ENCODE data around the gene ABCG8.

DNA sequence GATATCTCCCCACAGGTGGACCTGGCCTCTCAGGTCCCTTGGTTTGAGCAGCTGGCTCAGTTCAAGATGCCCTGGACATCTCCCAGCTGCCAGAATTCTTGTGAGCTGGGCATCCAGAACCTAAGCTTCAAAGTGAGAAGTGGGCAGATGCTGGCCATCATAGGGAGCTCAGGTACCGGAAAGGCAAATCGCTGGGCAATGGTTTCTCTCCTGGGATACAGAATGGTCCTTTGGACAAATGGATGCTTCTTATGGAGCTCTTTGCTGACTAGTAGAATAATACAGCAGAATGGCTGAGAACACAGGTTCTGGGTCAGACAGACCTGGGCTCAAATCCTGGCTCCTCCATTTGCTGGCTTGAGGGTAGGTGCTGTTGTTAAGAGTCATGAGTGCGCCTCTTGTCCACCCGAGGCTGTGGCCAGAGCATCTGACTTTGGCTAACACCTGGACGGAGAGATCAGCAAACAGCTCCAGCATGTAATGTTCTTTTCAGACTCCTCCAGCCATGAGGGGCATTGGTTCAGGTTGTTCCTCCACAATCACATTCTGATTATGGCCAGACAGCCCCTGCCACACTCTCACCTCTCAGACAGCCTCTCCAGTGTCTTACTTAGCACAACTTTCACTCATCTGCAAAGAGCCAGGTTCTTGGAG is 7.5 kb downstream of the ABCG8 start:
- TF ChIP-seq YY1 (IDR thresholded peaks at IDR 0.05; ENCODE audit: low read depth, low read length) (no peak), SMC3 (IDR thresholded peaks at IDR 0.05; ENCODE audit: borderline replicate concordance, low read length) (no peak), ZZZ3 (IDR thresholded peaks at IDR 0.05; ENCODE audit: control insufficient read depth, insufficient read length, low read depth) (no peak), RFX5 (IDR thresholded peaks at IDR 0.05; ENCODE audit: low read depth, low read length) (no peak), POLR2AphosphoS5 (IDR thresholded peaks at IDR 0.05; ENCODE audit: low read length) (no peak), STAT3 (IDR thresholded peaks at IDR 0.05; ENCODE audit: low read depth, low read length) (no peak), ZNF274 (IDR thresholded peaks at IDR 0.05; ENCODE audit: insufficient read depth, insufficient read length) (no peak), TCF12 (IDR thresholded peaks at IDR 0.05; ENCODE audit: low read depth, low read length) (no peak), POLR2A (IDR thresholded peaks at IDR 0.05; ENCODE audit: low read depth, low read length) (no peak), CHD1 (IDR thresholded peaks at IDR 0.05; ENCODE audit: low read depth, low read length) (no peak)
- TF ChIP-seq, protein P1, sequence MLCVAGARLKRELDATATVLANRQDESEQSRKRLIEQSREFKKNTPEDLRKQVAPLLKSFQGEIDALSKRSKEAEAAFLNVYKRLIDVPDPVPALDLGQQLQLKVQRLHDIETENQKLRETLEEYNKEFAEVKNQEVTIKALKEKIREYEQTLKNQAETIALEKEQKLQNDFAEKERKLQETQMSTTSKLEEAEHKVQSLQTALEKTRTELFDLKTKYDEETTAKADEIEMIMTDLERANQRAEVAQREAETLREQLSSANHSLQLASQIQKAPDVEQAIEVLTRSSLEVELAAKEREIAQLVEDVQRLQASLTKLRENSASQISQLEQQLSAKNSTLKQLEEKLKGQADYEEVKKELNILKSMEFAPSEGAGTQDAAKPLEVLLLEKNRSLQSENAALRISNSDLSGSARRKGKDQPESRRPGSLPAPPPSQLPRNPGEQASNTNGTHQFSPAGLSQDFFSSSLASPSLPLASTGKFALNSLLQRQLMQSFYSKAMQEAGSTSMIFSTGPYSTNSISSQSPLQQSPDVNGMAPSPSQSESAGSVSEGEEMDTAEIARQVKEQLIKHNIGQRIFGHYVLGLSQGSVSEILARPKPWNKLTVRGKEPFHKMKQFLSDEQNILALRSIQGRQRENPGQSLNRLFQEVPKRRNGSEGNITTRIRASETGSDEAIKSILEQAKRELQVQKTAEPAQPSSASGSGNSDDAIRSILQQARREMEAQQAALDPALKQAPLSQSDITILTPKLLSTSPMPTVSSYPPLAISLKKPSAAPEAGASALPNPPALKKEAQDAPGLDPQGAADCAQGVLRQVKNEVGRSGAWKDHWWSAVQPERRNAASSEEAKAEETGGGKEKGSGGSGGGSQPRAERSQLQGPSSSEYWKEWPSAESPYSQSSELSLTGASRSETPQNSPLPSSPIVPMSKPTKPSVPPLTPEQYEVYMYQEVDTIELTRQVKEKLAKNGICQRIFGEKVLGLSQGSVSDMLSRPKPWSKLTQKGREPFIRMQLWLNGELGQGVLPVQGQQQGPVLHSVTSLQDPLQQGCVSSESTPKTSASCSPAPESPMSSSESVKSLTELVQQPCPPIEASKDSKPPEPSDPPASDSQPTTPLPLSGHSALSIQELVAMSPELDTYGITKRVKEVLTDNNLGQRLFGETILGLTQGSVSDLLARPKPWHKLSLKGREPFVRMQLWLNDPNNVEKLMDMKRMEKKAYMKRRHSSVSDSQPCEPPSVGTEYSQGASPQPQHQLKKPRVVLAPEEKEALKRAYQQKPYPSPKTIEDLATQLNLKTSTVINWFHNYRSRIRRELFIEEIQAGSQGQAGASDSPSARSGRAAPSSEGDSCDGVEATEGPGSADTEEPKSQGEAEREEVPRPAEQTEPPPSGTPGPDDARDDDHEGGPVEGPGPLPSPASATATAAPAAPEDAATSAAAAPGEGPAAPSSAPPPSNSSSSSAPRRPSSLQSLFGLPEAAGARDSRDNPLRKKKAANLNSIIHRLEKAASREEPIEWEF (IDR thresholded peaks at IDR 0.05; ENCODE audit: insufficient replicate concordance, low read depth, low read length), result no peak
- TF ChIP-seq, protein P2, sequence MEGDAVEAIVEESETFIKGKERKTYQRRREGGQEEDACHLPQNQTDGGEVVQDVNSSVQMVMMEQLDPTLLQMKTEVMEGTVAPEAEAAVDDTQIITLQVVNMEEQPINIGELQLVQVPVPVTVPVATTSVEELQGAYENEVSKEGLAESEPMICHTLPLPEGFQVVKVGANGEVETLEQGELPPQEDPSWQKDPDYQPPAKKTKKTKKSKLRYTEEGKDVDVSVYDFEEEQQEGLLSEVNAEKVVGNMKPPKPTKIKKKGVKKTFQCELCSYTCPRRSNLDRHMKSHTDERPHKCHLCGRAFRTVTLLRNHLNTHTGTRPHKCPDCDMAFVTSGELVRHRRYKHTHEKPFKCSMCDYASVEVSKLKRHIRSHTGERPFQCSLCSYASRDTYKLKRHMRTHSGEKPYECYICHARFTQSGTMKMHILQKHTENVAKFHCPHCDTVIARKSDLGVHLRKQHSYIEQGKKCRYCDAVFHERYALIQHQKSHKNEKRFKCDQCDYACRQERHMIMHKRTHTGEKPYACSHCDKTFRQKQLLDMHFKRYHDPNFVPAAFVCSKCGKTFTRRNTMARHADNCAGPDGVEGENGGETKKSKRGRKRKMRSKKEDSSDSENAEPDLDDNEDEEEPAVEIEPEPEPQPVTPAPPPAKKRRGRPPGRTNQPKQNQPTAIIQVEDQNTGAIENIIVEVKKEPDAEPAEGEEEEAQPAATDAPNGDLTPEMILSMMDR (IDR thresholded peaks at IDR 0.05 in 2 of 3, conservative IDR thresholded peaks at IDR 0.05 in 1 of 3; ENCODE audit: control insufficient read depth in 2 of 3, extremely low read depth in 1 of 3, insufficient read depth in 1 of 3, low read depth in 3 of 3, low read length in 3 of 3), result no peak
- TF ChIP-seq, protein P3, sequence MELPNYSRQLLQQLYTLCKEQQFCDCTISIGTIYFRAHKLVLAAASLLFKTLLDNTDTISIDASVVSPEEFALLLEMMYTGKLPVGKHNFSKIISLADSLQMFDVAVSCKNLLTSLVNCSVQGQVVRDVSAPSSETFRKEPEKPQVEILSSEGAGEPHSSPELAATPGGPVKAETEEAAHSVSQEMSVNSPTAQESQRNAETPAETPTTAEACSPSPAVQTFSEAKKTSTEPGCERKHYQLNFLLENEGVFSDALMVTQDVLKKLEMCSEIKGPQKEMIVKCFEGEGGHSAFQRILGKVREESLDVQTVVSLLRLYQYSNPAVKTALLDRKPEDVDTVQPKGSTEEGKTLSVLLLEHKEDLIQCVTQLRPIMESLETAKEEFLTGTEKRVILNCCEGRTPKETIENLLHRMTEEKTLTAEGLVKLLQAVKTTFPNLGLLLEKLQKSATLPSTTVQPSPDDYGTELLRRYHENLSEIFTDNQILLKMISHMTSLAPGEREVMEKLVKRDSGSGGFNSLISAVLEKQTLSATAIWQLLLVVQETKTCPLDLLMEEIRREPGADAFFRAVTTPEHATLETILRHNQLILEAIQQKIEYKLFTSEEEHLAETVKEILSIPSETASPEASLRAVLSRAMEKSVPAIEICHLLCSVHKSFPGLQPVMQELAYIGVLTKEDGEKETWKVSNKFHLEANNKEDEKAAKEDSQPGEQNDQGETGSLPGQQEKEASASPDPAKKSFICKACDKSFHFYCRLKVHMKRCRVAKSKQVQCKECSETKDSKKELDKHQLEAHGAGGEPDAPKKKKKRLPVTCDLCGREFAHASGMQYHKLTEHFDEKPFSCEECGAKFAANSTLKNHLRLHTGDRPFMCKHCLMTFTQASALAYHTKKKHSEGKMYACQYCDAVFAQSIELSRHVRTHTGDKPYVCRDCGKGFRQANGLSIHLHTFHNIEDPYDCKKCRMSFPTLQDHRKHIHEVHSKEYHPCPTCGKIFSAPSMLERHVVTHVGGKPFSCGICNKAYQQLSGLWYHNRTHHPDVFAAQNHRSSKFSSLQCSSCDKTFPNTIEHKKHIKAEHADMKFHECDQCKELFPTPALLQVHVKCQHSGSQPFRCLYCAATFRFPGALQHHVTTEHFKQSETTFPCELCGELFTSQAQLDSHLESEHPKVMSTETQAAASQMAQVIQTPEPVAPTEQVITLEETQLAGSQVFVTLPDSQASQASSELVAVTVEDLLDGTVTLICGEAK (IDR thresholded peaks at IDR 0.05; ENCODE audit: borderline replicate concordance), result no peak
- TF ChIP-seq, protein P4, sequence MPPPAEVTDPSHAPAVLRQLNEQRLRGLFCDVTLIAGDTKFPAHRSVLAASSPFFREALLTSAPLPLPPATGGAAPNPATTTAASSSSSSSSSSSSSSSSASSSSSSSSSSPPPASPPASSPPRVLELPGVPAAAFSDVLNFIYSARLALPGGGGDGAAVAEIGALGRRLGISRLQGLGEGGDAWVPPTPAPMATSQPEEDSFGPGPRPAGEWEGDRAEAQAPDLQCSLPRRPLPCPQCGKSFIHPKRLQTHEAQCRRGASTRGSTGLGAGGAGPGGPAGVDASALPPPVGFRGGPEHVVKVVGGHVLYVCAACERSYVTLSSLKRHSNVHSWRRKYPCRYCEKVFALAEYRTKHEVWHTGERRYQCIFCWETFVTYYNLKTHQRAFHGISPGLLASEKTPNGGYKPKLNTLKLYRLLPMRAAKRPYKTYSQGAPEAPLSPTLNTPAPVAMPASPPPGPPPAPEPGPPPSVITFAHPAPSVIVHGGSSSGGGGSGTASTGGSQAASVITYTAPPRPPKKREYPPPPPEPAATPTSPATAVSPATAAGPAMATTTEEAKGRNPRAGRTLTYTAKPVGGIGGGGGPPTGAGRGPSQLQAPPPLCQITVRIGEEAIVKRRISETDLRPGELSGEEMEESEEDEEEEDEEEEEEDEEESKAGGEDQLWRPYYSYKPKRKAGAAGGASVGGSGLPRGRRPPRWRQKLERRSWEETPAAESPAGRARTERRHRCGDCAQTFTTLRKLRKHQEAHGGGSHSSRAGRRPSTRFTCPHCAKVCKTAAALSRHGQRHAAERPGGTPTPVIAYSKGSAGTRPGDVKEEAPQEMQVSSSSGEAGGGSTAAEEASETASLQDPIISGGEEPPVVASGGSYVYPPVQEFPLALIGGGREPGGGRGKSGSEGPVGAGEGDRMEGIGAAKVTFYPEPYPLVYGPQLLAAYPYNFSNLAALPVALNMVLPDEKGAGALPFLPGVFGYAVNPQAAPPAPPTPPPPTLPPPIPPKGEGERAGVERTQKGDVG (CRISPR knock-in tag; IDR thresholded peaks at IDR 0.05), result no peak
